KBM-7 (cell line): ENCODE measurements around the gene SIGLEC9.

Experiments
- DNase-seq: peaks from one replicate; pipeline ENCODE4 v3.0.0-alpha.2; 2015
- in situ Hi-C: fragments of 300-500 bp; cut with MboI; formaldehyde crosslinking; loops from 2 replicates; pipeline ENCODE4 v1.14.3; 2020; ENCODE audit warnings: low sequenced_read_pairs, low pct_unique_long_range_greater_than_20kb, mixed read lengths

Gene SIGLEC9

GRCh38 chr19:51124729-51125128 is at the start of gene SIGLEC9:
Gene SIGLEC9 (plus strand): TSS chr19:51124906. CDS start chr19:51124975, 69 bp downstream.
- in situ Hi-C loops = no loop called here
- DNase-seq = no peak

GRCh38 chr19:51075998-51076397 is 48.7 kb upstream of the SIGLEC9 start:
- in situ Hi-C loops = no loop called here
- no peak for DNase-seq

- DNase-seq = no peak
- in situ Hi-C loops = no loop called here
Measured at GRCh38 chr19:51076631-51077213, 48.0 kb upstream of the SIGLEC9 start.

- in situ Hi-C loops = no loop called here
- no peak for DNase-seq
Measured at GRCh38 chr19:51078104-51078503, 46.6 kb upstream of the SIGLEC9 start.

- in situ Hi-C loops = no loop called here
- DNase-seq = no peak
Measured at GRCh38 chr19:51078731-51079130, 46.0 kb upstream of the SIGLEC9 start.

GRCh38 chr19:51079481-51080110 is 45.1 kb upstream of the SIGLEC9 start:
- in situ Hi-C loops = no loop called here
- DNase-seq = no peak

- in situ Hi-C loops = no loop called here
- DNase-seq = no peak
Measured at GRCh38 chr19:51081476-51081875, 43.2 kb upstream of the SIGLEC9 start.

- no peak for DNase-seq
- in situ Hi-C loops = no loop called here
Measured at GRCh38 chr19:51082611-51083010, 42.1 kb upstream of the SIGLEC9 start, which contains the start of gene KLK14. Gene KLK14 (minus strand): TSS chr19:51082887. CDS start chr19:51082614, 273 bp downstream.

- no peak for DNase-seq
- in situ Hi-C loops = no loop called here
Measured at GRCh38 chr19:51083181-51083580, 41.5 kb upstream of the SIGLEC9 start.

GRCh38 chr19:51083783-51084182 is 40.9 kb upstream of the SIGLEC9 start:
- no peak for DNase-seq
- in situ Hi-C loops = no loop called here

- no peak for DNase-seq
- in situ Hi-C loops = no loop called here
Measured at GRCh38 chr19:51084505-51084904, 40.2 kb upstream of the SIGLEC9 start.

- DNase-seq = no peak
- in situ Hi-C loops = no loop called here
Measured at GRCh38 chr19:51086153-51086850, 38.4 kb upstream of the SIGLEC9 start.

- in situ Hi-C loops = no loop called here
- DNase-seq = no peak
Measured at GRCh38 chr19:51089786-51090185, 34.9 kb upstream of the SIGLEC9 start.

GRCh38 chr19:51090471-51090870 is 34.2 kb upstream of the SIGLEC9 start:
- no peak for DNase-seq
- in situ Hi-C loops = no loop called here

- DNase-seq = no peak
- in situ Hi-C loops = no loop called here
Measured at GRCh38 chr19:51091126-51091525, 33.6 kb upstream of the SIGLEC9 start.

- in situ Hi-C loops = no loop called here
- DNase-seq = no peak
Measured at GRCh38 chr19:51091895-51092873, 32.5 kb upstream of the SIGLEC9 start.

GRCh38 chr19:51093101-51093500 is 31.6 kb upstream of the SIGLEC9 start:
- no peak for DNase-seq
- in situ Hi-C loops = no loop called here

- no peak for DNase-seq
- in situ Hi-C loops = no loop called here
Measured at GRCh38 chr19:51093510-51094345, 31.0 kb upstream of the SIGLEC9 start.
